Progenitor cell of endocrine pancreas (in vitro differentiated cells): Measurements from ENCODE around the gene CELSR1. TPM values are rescaled to one million over a fixed set of nuclear protein-coding genes. Genes with fewer than 3 reads are reported as not detected.

Source experiments
- DNase-seq: peaks from one replicate; pipeline ENCODE4 v3.0.0; 2021; ENCODE audit warnings: low spot score; ENCODE audit not compliant: unreplicated experiment
- H3K27ac Mint-ChIP-seq: 2 replicates; pipeline ENCODE4 v1.8.0; 2021; ENCODE audit warnings: mild to moderate bottlenecking, moderate library complexity, mixed read lengths
- H3K27me3 Mint-ChIP-seq: 2 replicates; pipeline ENCODE4 v1.8.0; 2021; ENCODE audit warnings: mixed read lengths
- H3K36me3 Mint-ChIP-seq: 2 replicates; pipeline ENCODE4 v1.8.0; 2022; ENCODE audit warnings: mixed read lengths; ENCODE audit not compliant: insufficient read depth
- H3K4me1 Mint-ChIP-seq: 2 replicates; pipeline ENCODE4 v1.8.0; 2021; ENCODE audit warnings: low read depth, mixed read lengths
- H3K4me3 Mint-ChIP-seq: 2 replicates; pipeline ENCODE4 v1.8.0; 2021; ENCODE audit warnings: low read depth, mild to moderate bottlenecking, moderate library complexity, mixed read lengths
- H3K9me3 Mint-ChIP-seq: 2 replicates; pipeline ENCODE4 v1.8.0; 2021; ENCODE audit warnings: low read depth, mixed read lengths
- CTCF ChIP-seq: fragments of 200-600 bp; sonication (generic); IDR thresholded peaks from one replicate; pipeline ENCODE4 v1.5.0; 2021; ENCODE audit warnings: antibody characterized with exemption, mild to moderate bottlenecking; ENCODE audit not compliant: unreplicated experiment
- total RNA-seq: library from RNA; stranded (reverse); gene quantifications from 2 replicates; pipeline ENCODE4 v1.2.1, GENCODE V29; 2021

The CELSR1 gene
- total RNA-seq, 1 donor from 2014 or later: 20.9 TPM

DNA sequence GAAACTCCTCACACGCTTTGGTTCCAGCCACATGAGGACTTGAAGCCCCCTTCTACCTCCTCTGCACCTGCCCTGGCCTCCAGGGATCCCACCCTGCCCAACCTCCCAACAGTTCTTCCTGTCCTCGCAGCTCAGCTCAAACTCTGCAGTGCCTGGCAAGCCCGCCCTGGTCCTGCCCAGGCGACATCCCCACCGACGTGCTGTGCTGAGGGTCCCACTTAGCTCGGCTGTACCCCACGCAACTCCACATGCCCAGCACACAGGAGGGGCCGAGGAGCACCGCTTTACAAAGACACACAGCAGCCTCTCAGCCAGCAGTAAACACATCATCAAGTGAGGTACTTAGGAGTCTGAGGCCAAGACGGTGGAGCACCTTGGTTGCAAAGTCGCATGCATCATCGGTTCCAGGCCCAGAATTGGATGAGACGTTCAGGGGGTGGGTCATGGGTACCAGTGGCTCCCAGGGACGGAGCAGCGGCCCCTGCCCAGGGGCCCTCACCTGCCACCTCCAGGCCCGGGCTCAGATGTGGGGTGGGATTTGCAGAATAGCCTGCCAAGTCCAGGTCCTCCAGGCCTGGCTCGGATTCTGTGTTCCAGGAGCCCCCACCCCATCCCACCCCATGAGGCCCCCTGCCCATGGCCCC, 72.6 kb downstream of the CELSR1 start:
- Mint-ChIP-seq H3K27me3 (peaks cover 4% of the 10 kb centered on the region), H3K27ac (no peak overlapping the region), H3K36me3 (peaks cover 17% of the 10 kb centered on the region), H3K4me3 (no peak overlapping the region), H3K9me3 (no peaks in the 10 kb centered on the region), H3K4me1 (no peaks in the 10 kb centered on the region)
- no peak for TF ChIP-seq CTCF
- DNase-seq: no peak

GRCh38 chr22:46464296-46464695, 73.1 kb downstream of the CELSR1 start:
- Mint-ChIP-seq H3K9me3 (no peaks in the 10 kb centered on the region), H3K36me3 (peaks cover 17% of the 10 kb centered on the region), H3K27me3 (peaks cover 4% of the 10 kb centered on the region), H3K27ac (no peak overlapping the region), H3K4me3 (no peak overlapping the region), H3K4me1 (no peaks in the 10 kb centered on the region)
- no peak for TF ChIP-seq CTCF
- DNase-seq: no peak

DNA sequence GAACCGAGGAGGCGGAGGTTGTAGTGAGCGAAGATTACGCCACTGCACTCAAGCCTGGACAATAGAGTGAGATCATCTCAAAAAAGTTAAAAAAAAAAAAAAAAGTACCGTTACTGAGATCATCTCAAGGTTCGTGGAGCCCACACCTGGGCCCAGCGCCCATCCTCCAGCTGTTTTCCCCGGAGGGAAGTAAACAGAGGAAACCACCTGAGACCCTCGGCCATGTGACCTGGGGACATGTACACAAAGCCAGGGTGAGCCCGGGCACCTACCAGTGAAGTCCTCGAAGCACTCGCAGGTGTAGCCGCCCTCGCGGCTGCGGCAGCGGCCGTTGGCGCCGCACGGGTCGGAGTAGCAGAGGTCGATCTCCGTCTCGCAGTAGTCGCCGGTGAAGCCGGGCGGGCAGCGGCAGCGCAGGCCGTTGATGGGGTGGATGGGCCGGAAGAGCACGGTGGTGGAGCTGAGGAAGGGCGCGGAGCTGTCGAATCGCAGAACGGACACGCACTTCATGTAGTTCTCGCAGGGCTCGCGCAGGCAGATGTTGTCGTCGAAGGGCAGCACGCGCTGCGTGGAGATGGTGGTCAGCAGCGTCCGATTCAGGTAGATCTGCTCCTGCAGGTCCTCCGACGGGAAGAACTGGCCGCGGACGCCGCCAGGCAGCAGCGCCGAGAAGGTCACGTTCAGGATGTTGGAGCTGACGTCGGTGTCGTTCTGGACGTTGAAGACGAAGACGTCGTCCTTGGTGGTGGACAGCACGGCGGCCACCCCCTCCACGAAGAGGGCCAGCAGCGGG, 73.8 kb downstream of the CELSR1 start:
- no peak overlapping the region for H3K27ac Mint-ChIP-seq
- H3K9me3 Mint-ChIP-seq: no peaks in the 10 kb centered on the region
- no peak overlapping the region for H3K4me3 Mint-ChIP-seq
- no peak for DNase-seq
- H3K4me1 Mint-ChIP-seq: no peaks in the 10 kb centered on the region
- TF ChIP-seq CTCF: no peak
- H3K27me3 Mint-ChIP-seq: peaks cover 4% of the 10 kb centered on the region
- H3K36me3 Mint-ChIP-seq: peaks cover 17% of the 10 kb centered on the region

DNA sequence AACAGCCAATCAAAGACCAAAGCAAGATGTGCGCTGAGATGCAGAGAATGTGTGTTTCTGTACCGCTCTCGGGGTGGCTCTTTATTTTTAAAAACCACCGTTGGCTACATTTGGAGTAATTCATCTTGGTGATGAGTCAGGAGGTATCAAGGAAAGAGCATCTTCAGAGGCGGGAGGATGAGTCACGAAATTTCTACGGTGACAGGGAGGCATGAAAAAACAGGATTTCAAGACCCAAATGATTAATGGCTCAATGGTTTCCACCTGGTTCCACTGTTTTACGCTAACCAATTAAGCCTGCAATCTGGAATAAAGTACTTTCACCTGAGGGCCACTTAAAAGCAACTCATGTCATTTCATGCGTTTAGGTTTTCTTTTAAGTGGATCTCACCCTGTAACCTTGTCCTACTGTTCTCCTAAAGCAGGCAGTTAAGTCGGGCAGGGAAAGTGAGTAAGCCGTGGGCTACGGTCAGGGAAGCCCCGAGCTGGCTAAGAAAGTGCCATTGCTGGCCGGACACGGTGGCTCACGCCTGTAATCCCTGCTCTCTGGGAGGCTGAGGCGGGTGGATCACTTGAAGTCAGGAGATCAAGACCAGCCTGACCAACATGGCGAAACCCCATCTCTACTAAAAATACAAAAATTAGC, 74.6 kb downstream of the CELSR1 start:
- Mint-ChIP-seq H3K9me3 (no peaks in the 10 kb centered on the region), H3K27ac (no peak overlapping the region), H3K4me3 (no peak overlapping the region), H3K4me1 (peaks cover 2% of the 10 kb centered on the region), H3K27me3 (peaks cover 4% of the 10 kb centered on the region), H3K36me3 (peaks cover 17% of the 10 kb centered on the region)
- DNase-seq: no peak
- no peak for TF ChIP-seq CTCF

- Mint-ChIP-seq H3K27ac (no peak overlapping the region), H3K4me3 (no peak overlapping the region), H3K36me3 (peaks cover 17% of the 10 kb centered on the region), H3K4me1 (peaks cover 7% of the 10 kb centered on the region), H3K9me3 (no peaks in the 10 kb centered on the region), H3K27me3 (peaks cover 4% of the 10 kb centered on the region)
- no peak for TF ChIP-seq CTCF
- DNase-seq: no peak
Observed at GRCh38 chr22:46461566-46462180, 75.7 kb downstream of the CELSR1 start.
